Neural crest cell (in vitro differentiated cells): ENCODE measurements around the gene BAAT. TPM values are rescaled to one million over a fixed set of nuclear protein-coding genes. Genes with fewer than 3 reads are reported as not detected.

Experiments
- DNase-seq: peaks from one replicate; pipeline ENCODE4 v3.0.0; 2021; ENCODE audit warnings: low read depth, mixed read lengths, low spot score
- H3K27ac Mint-ChIP-seq: one replicate; pipeline ENCODE4 v1.8.0; 2021; ENCODE audit warnings: mild to moderate bottlenecking, mixed read lengths; ENCODE audit not compliant: unreplicated experiment
- H3K27me3 Mint-ChIP-seq: 2 replicates; pipeline ENCODE4 v1.8.0; 2021; ENCODE audit warnings: low read depth, mild to moderate bottlenecking, mixed read lengths
- H3K36me3 Mint-ChIP-seq: 2 replicates; pipeline ENCODE4 v1.8.0; 2021; ENCODE audit warnings: low read depth, mild to moderate bottlenecking, mixed read lengths
- H3K4me1 Mint-ChIP-seq: 2 replicates; pipeline ENCODE4 v1.8.0; 2021; ENCODE audit warnings: mixed read lengths
- H3K4me3 Mint-ChIP-seq: one replicate; pipeline ENCODE4 v1.8.0; 2021; ENCODE audit warnings: mild to moderate bottlenecking, mixed read lengths
- H3K9me3 Mint-ChIP-seq: 2 replicates; pipeline ENCODE4 v1.8.0; 2021; ENCODE audit warnings: mixed read lengths
- total RNA-seq: library from RNA; stranded (reverse); gene quantifications from 2 replicates; pipeline ENCODE4 v1.2.1, GENCODE V29; 2021
- TF ChIP-seq, protein P1 (sequence below): fragments of 200-600 bp; sonication (generic); conservative IDR thresholded peaks from 2 replicates; pipeline ENCODE4 v1.5.0; 2021; ENCODE audit warnings: antibody characterized with exemption, mild to moderate bottlenecking

BAAT gene
- total RNA-seq, 1 donor from 2014 or later: 0.30 TPM

GRCh38 chr9:101312661-101313060 lies 72.1 kb downstream of the BAAT start:
- H3K27me3 Mint-ChIP-seq: no peaks in the 10 kb centered on the region
- no peak overlapping the region for H3K4me3 Mint-ChIP-seq
- no peak overlapping the region for H3K27ac Mint-ChIP-seq
- no peak for DNase-seq
- H3K9me3 Mint-ChIP-seq: no peaks in the 10 kb centered on the region
- TF ChIP-seq, protein P1, sequence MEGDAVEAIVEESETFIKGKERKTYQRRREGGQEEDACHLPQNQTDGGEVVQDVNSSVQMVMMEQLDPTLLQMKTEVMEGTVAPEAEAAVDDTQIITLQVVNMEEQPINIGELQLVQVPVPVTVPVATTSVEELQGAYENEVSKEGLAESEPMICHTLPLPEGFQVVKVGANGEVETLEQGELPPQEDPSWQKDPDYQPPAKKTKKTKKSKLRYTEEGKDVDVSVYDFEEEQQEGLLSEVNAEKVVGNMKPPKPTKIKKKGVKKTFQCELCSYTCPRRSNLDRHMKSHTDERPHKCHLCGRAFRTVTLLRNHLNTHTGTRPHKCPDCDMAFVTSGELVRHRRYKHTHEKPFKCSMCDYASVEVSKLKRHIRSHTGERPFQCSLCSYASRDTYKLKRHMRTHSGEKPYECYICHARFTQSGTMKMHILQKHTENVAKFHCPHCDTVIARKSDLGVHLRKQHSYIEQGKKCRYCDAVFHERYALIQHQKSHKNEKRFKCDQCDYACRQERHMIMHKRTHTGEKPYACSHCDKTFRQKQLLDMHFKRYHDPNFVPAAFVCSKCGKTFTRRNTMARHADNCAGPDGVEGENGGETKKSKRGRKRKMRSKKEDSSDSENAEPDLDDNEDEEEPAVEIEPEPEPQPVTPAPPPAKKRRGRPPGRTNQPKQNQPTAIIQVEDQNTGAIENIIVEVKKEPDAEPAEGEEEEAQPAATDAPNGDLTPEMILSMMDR: no peak
- H3K36me3 Mint-ChIP-seq: no peaks in the 10 kb centered on the region
- H3K4me1 Mint-ChIP-seq: no peaks in the 10 kb centered on the region

- TF ChIP-seq, protein P1: peak; percentile 87
- Mint-ChIP-seq H3K36me3 (no peaks in the 10 kb centered on the region), H3K4me3 (no peak overlapping the region), H3K9me3 (no peaks in the 10 kb centered on the region), H3K27ac (no peak overlapping the region), H3K27me3 (no peaks in the 10 kb centered on the region), H3K4me1 (no peaks in the 10 kb centered on the region)
- DNase-seq: no peak
Measured at GRCh38 chr9:101311758-101312420, 72.9 kb downstream of the BAAT start.

GRCh38 chr9:101311191-101311590 lies 73.6 kb downstream of the BAAT start:
- TF ChIP-seq, protein P1: no peak
- H3K9me3 Mint-ChIP-seq: no peaks in the 10 kb centered on the region
- H3K27me3 Mint-ChIP-seq: no peaks in the 10 kb centered on the region
- H3K4me1 Mint-ChIP-seq: no peaks in the 10 kb centered on the region
- no peak for DNase-seq
- no peaks in the 10 kb centered on the region for H3K36me3 Mint-ChIP-seq
- H3K27ac Mint-ChIP-seq: no peak overlapping the region
- no peak overlapping the region for H3K4me3 Mint-ChIP-seq

Other genes with a start within 250 kb of the BAAT start
- gene MRPL50, start 13.6 kb upstream of the BAAT start, total RNA-seq: 17.3 and 18.6 TPM in 2 replicates
- 23.6 and 24.0 TPM in 2 replicates for gene ZNF189, start 13.8 kb upstream of the BAAT start, total RNA-seq
- not detected in 2 replicates for gene ALDOB, start 50.8 kb upstream of the BAAT start, total RNA-seq
- 66.6 and 70.2 TPM in 2 replicates for gene RNF20, start 148.8 kb upstream of the BAAT start, total RNA-seq
- not detected in 2 replicates for gene PPP3R2, start 210.0 kb upstream of the BAAT start, total RNA-seq